Transverse colon (tissue), 3 donors: ENCODE measurements around the gene CALHM3.

Experiments used
- EP300 ChIP-seq: sonication (generic); formaldehyde crosslinking; IDR thresholded peaks from one replicate; pipeline ENCODE4 v1.6.1; 2017; ENCODE audit warnings: antibody characterized with exemption, low read depth
- TF ChIP-seq, protein P1 (sequence below), 5 experiments: fragments of 200-600 bp in 3 of 5; fragments of 450-650 bp in 2 of 5; sonication (generic) in 3 of 5; IDR thresholded peaks; 1 replicate in 2 of 5; 2 replicates in 3 of 5; pipeline ENCODE4 v1.5.1; 2016 to 2017; ENCODE audit warnings: antibody characterized with exemption in 5 of 5, inconsistent platforms in 3 of 5, mild to moderate bottlenecking in 2 of 5, moderate library complexity in 1 of 5

DNA sequence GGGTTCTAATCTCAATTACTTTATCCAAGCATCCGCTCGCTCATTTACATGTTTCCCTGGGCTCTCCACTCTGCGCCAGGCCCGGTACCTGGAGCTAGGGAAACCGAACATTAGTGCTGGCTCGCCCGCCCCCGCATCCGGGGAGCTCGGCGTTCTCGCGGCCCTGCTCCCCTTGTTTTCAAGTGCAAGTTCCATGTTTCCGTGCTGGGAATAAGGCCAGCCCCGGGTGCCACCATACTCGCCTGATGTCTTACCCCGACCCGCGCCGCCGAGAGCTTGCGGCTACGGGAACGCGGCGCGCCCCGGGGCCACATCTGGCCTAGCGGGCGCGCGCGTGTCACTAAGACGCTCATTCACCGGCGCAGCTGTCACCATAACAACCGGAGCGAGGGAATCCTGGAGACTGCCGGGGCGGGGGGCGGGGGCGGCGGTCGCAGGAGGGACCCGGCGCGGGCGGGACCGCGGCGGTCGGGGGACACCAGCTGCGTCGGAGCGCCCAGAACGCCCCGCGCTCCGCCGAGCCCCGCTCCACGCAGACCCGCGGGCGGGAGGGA, 14.4 kb upstream of the CALHM3 start, which contains the start of gene NEURL1:
- TF ChIP-seq, protein P1, sequence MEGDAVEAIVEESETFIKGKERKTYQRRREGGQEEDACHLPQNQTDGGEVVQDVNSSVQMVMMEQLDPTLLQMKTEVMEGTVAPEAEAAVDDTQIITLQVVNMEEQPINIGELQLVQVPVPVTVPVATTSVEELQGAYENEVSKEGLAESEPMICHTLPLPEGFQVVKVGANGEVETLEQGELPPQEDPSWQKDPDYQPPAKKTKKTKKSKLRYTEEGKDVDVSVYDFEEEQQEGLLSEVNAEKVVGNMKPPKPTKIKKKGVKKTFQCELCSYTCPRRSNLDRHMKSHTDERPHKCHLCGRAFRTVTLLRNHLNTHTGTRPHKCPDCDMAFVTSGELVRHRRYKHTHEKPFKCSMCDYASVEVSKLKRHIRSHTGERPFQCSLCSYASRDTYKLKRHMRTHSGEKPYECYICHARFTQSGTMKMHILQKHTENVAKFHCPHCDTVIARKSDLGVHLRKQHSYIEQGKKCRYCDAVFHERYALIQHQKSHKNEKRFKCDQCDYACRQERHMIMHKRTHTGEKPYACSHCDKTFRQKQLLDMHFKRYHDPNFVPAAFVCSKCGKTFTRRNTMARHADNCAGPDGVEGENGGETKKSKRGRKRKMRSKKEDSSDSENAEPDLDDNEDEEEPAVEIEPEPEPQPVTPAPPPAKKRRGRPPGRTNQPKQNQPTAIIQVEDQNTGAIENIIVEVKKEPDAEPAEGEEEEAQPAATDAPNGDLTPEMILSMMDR (IDR thresholded peaks at IDR 0.05) = no peak
- no peak for TF ChIP-seq EP300
